Astrocyte (in vitro differentiated cells and primary cell): Measurements from ENCODE around the gene LILRB3. TPM values are rescaled to one million over a fixed set of nuclear protein-coding genes. Genes with fewer than 3 reads are reported as not detected.

ENCODE experiments used
- DNase-seq: peaks from one replicate; pipeline ENCODE4 v3.0.0-alpha.2; 2010; ENCODE audit warnings: low read depth
- FAIRE-seq: peaks from 2 replicates; lab custom pipeline; 2011; peaks lifted over from hg19 to GRCh38; lab: Jason Lieb, UNC
- H2AFZ ChIP-seq: 2 replicates; pipeline ENCODE4 v1.6.0; 2012; ENCODE audit warnings: low read depth, low read length, inconsistent platforms
- H3K27ac ChIP-seq: 2 replicates; pipeline ENCODE4 v1.5.1; 2011; ENCODE audit warnings: low read depth, low read length, inconsistent platforms
- H3K27me3 ChIP-seq: 2 replicates; pipeline ENCODE4 v1.6.0; 2011; ENCODE audit warnings: low read length, inconsistent platforms; ENCODE audit not compliant: insufficient read depth
- H3K36me3 ChIP-seq: 2 replicates; pipeline ENCODE4 v1.5.1; 2011; ENCODE audit warnings: low read length, inconsistent platforms; ENCODE audit not compliant: insufficient read depth
- H3K4me1 ChIP-seq: 2 replicates; pipeline ENCODE4 v1.5.1; 2011; ENCODE audit warnings: low read length, inconsistent platforms; ENCODE audit not compliant: insufficient read depth
- H3K4me2 ChIP-seq: 2 replicates; pipeline ENCODE4 v1.6.0; 2012; ENCODE audit warnings: low read length, inconsistent platforms
- H3K4me3 ChIP-seq: 2 replicates; pipeline ENCODE4 v1.5.1; 2011; ENCODE audit warnings: low read depth, mild to moderate bottlenecking, low read length, inconsistent platforms; ENCODE audit not compliant: insufficient read depth
- H3K79me2 ChIP-seq: 2 replicates; pipeline ENCODE4 v1.6.0; 2012; ENCODE audit warnings: mild to moderate bottlenecking, low read length, inconsistent platforms; ENCODE audit not compliant: insufficient read depth
- H3K9ac ChIP-seq: 2 replicates; pipeline ENCODE4 v1.6.0; 2012; ENCODE audit warnings: mild to moderate bottlenecking, low read length, inconsistent platforms
- H3K9me3 ChIP-seq: 2 replicates; pipeline ENCODE4 v1.5.1; 2012; ENCODE audit warnings: low read depth, mild to moderate bottlenecking, low read length, inconsistent platforms; ENCODE audit not compliant: insufficient read depth
- H4K20me1 ChIP-seq: 2 replicates; pipeline ENCODE4 v1.6.0; 2012; ENCODE audit warnings: low read length, inconsistent platforms; ENCODE audit not compliant: insufficient read depth
- H3K27ac Mint-ChIP-seq: one replicate; pipeline ENCODE4 v1.8.0; 2021; ENCODE audit warnings: mild to moderate bottlenecking, mixed read lengths; ENCODE audit not compliant: unreplicated experiment
- H3K27me3 Mint-ChIP-seq: one replicate; pipeline ENCODE4 v1.8.0; 2021; ENCODE audit warnings: low read depth, mixed read lengths; ENCODE audit not compliant: unreplicated experiment
- H3K36me3 Mint-ChIP-seq: one replicate; pipeline ENCODE4 v1.8.0; 2021; ENCODE audit warnings: low read depth, mixed read lengths; ENCODE audit not compliant: unreplicated experiment
- H3K4me1 Mint-ChIP-seq: one replicate; pipeline ENCODE4 v1.8.0; 2021; ENCODE audit warnings: low read depth, mixed read lengths; ENCODE audit not compliant: unreplicated experiment
- H3K4me3 Mint-ChIP-seq: one replicate; pipeline ENCODE4 v1.8.0; 2021; ENCODE audit warnings: mild to moderate bottlenecking, moderate library complexity, mixed read lengths; ENCODE audit not compliant: unreplicated experiment
- H3K9me3 Mint-ChIP-seq: one replicate; pipeline ENCODE4 v1.8.0; 2021; ENCODE audit warnings: mild to moderate bottlenecking, mixed read lengths; ENCODE audit not compliant: unreplicated experiment
- EZH2 ChIP-seq: IDR thresholded peaks from 2 replicates; pipeline ENCODE4 v1.6.1; 2012; ENCODE audit warnings: mild to moderate bottlenecking, low read length, inconsistent platforms; ENCODE audit not compliant: insufficient read depth
- total RNA-seq: library from RNA; stranded (reverse); gene quantifications from 2 replicates; pipeline ENCODE4 v1.2.1, GENCODE V29; 2021
- TF ChIP-seq, protein P1 (sequence below): IDR thresholded peaks from 2 replicates; pipeline ENCODE4 v1.5.1; 2011; ENCODE audit warnings: low read depth, mild to moderate bottlenecking, inconsistent platforms, low read length, moderate library complexity; ENCODE audit not compliant: insufficient read depth

LILRB3 gene
- total RNA-seq, 1 donor from 2014 or later = not detected

DNA sequence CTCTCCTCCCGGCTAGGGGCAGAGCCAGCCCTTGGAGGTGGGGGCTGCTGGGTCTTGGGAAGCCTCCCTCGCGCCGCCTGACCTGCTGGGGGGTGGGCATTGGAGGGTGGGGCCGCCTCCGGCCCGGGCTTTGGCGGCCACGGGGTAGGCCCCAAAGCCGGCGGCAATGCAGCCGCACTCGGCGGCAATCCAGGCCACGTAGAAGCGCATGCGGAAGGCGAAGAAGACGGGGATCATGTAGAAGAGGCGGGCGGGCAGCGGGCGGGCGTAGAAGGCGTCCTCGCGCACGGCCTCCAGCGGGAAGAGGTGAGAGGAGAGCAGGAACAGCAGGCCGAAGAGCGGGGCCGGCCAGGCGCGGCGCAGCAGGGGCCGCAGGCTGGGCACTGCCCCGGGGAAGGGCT lies 42.1 kb downstream of the LILRB3 start:
- no peaks in the 10 kb centered on the region for H3K36me3 ChIP-seq
- Mint-ChIP-seq H3K4me1 (no peaks in the 10 kb centered on the region), H3K36me3 (peaks cover 17% of the 10 kb centered on the region), H3K27me3 (no peaks in the 10 kb centered on the region), H3K9me3 (no peaks in the 10 kb centered on the region), H3K4me3 (no peak overlapping the region), H3K27ac (no peak overlapping the region)
- H3K27ac ChIP-seq = no peak overlapping the region
- no peaks in the 10 kb centered on the region for H3K4me1 ChIP-seq
- DNase-seq = no peak
- no peak overlapping the region for H3K4me3 ChIP-seq
- FAIRE-seq = no peak
- no peaks in the 10 kb centered on the region for H3K27me3 ChIP-seq
- H3K4me2 ChIP-seq = no peak overlapping the region
- TF ChIP-seq, protein P1, sequence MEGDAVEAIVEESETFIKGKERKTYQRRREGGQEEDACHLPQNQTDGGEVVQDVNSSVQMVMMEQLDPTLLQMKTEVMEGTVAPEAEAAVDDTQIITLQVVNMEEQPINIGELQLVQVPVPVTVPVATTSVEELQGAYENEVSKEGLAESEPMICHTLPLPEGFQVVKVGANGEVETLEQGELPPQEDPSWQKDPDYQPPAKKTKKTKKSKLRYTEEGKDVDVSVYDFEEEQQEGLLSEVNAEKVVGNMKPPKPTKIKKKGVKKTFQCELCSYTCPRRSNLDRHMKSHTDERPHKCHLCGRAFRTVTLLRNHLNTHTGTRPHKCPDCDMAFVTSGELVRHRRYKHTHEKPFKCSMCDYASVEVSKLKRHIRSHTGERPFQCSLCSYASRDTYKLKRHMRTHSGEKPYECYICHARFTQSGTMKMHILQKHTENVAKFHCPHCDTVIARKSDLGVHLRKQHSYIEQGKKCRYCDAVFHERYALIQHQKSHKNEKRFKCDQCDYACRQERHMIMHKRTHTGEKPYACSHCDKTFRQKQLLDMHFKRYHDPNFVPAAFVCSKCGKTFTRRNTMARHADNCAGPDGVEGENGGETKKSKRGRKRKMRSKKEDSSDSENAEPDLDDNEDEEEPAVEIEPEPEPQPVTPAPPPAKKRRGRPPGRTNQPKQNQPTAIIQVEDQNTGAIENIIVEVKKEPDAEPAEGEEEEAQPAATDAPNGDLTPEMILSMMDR = no peak
- H3K9me3 ChIP-seq = no peaks in the 10 kb centered on the region
- no peak overlapping the region for H2AFZ ChIP-seq
- peaks cover 20% of the 10 kb centered on the region for H4K20me1 ChIP-seq
- H3K9ac ChIP-seq = peak overlapping the region; percentile 40
- H3K79me2 ChIP-seq = peaks cover 3% of the 10 kb centered on the region

DNA sequence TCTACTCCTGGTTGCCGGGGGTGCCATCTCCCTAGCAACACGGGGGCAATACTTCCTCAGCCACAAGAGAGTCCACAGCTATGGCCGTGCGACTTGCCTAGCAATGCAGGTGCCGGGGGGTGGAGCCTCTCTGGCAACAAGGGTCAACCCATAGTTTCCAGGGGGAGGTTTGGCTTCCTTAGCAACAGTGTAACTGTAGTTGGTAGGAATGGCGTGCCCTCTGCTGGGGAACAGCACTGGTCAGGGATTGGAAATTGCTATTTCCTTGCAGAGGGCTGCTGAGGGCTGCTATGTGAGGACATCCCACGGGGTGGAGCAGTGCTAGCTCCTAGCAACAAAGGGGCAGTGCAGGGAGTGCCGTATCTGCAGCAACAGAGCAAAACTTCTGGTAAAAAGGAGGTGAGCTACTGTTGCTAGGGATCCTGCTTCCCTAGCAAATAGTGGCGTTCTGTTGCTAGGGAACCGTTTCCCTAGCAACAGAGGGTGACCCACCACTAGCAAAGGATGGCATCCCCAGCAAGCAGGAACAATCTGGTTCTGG lies 42.8 kb downstream of the LILRB3 start:
- peak; percentile 48 for DNase-seq
- no peak for FAIRE-seq

DNA sequence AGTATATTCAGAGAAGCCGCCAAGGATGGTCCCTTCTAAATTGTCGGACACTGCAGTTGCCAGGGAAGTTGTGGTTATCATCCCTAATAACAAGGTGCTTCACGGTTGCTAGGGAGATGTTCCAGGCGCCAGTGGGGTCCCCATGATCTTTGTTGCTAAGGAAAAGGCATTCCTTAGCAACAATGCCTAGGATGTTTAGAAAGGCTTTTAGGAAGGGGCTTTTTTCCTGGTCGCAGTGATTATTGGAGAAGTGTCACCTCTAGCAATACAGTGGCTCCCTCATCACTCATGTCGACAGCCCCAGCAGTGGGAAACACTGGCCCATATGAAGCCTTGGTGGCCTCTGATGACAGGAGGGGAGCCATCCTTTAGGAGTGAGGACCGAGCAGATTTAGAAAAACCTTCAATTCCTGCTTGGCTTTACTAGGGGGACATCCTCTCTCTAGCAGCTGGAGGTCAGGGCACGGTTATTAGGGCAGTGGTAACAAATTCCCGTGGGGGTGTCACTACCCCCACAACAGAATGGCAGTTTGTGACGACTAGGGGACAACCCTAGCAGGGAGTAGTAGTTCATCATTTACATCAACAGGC lies 43.5 kb downstream of the LILRB3 start:
- Mint-ChIP-seq H3K36me3 (peaks cover 13% of the 10 kb centered on the region), H3K4me3 (no peak overlapping the region), H3K4me1 (no peaks in the 10 kb centered on the region), H3K27ac (no peak overlapping the region), H3K9me3 (no peaks in the 10 kb centered on the region), H3K27me3 (no peaks in the 10 kb centered on the region)
- Histone ChIP-seq H4K20me1 (peaks cover 20% of the 10 kb centered on the region), H3K27ac (no peak overlapping the region), H3K79me2 (peaks cover 3% of the 10 kb centered on the region), H2AFZ (no peak overlapping the region), H3K27me3 (no peaks in the 10 kb centered on the region), H3K4me1 (no peaks in the 10 kb centered on the region), H3K36me3 (no peaks in the 10 kb centered on the region), H3K9me3 (no peaks in the 10 kb centered on the region), H3K9ac (no peak overlapping the region), H3K4me3 (no peak overlapping the region), H3K4me2 (no peak overlapping the region)
- no peak for DNase-seq
- no peak for FAIRE-seq
- TF ChIP-seq, protein P1 = no peak
- no peak for TF ChIP-seq EZH2

More for the DNA sequence above, 42.8 kb downstream of the LILRB3 start:
- Mint-ChIP-seq H3K27me3 (no peaks in the 10 kb centered on the region), H3K36me3 (peaks cover 13% of the 10 kb centered on the region), H3K4me3 (no peak overlapping the region), H3K4me1 (no peaks in the 10 kb centered on the region), H3K27ac (peak overlapping the region; percentile 58), H3K9me3 (no peaks in the 10 kb centered on the region)
- Histone ChIP-seq H3K79me2 (peaks cover 3% of the 10 kb centered on the region), H3K9me3 (no peaks in the 10 kb centered on the region), H3K27ac (peak overlapping the region; percentile 34), H3K27me3 (no peaks in the 10 kb centered on the region), H4K20me1 (peaks cover 20% of the 10 kb centered on the region), H3K4me1 (no peaks in the 10 kb centered on the region), H3K4me2 (no peak overlapping the region), H3K9ac (peak overlapping the region; percentile 40), H3K36me3 (no peaks in the 10 kb centered on the region), H2AFZ (no peak overlapping the region), H3K4me3 (no peak overlapping the region)
- no peak for TF ChIP-seq EZH2
- TF ChIP-seq, protein P1 = peak; percentile 52
